HG03342 (cell line): ENCODE results near the gene KIRREL3.

Experiments used
- ATAC-seq: cut with Tn5 transposase; IDR thresholded peaks from one replicate; pipeline ENCODE4 v1.9.1; 2021; ENCODE audit warnings: mild to moderate bottlenecking, moderate library complexity; ENCODE audit not compliant: unreplicated experiment

Gene KIRREL3

GRCh38 chr11:126646701-126647557 lies 353.6 kb downstream of the KIRREL3 start:
- no peak for ATAC-seq

GRCh38 chr11:126645186-126645585 lies 355.4 kb downstream of the KIRREL3 start:
- no peak for ATAC-seq

GRCh38 chr11:126640186-126640585 lies 360.4 kb downstream of the KIRREL3 start:
- no peak for ATAC-seq

GRCh38 chr11:126639692-126640091 lies 360.9 kb downstream of the KIRREL3 start:
- no peak for ATAC-seq

GRCh38 chr11:126638648-126639047 lies 361.9 kb downstream of the KIRREL3 start:
- no peak for ATAC-seq

GRCh38 chr11:126637795-126638175 lies 362.8 kb downstream of the KIRREL3 start:
- no peak for ATAC-seq

GRCh38 chr11:126636911-126637794 lies 363.4 kb downstream of the KIRREL3 start:
- no peak for ATAC-seq

- ATAC-seq, result no peak
Observed at GRCh38 chr11:126635511-126635910, 365.1 kb downstream of the KIRREL3 start.

- no peak for ATAC-seq
Observed at GRCh38 chr11:126634963-126635362, 365.6 kb downstream of the KIRREL3 start.

- no peak for ATAC-seq
Observed at GRCh38 chr11:126633330-126633729, 367.2 kb downstream of the KIRREL3 start.

- no peak for ATAC-seq
Observed at GRCh38 chr11:126630893-126631798, 369.4 kb downstream of the KIRREL3 start.

GRCh38 chr11:126630488-126630887 lies 370.1 kb downstream of the KIRREL3 start:
- no peak for ATAC-seq

GRCh38 chr11:126628790-126629621 lies 371.6 kb downstream of the KIRREL3 start:
- no peak for ATAC-seq

GRCh38 chr11:126628450-126628789 lies 372.1 kb downstream of the KIRREL3 start:
- ATAC-seq, result no peak

- no peak for ATAC-seq
Observed at GRCh38 chr11:126627421-126627820, 373.1 kb downstream of the KIRREL3 start.

GRCh38 chr11:126624506-126624905 lies 376.1 kb downstream of the KIRREL3 start:
- ATAC-seq, result no peak

GRCh38 chr11:126619516-126619915 lies 381.1 kb downstream of the KIRREL3 start:
- ATAC-seq, result no peak

- no peak for ATAC-seq
Observed at GRCh38 chr11:126615845-126616244, 384.7 kb downstream of the KIRREL3 start.

GRCh38 chr11:126613272-126613671 lies 387.3 kb downstream of the KIRREL3 start:
- ATAC-seq, result no peak

- ATAC-seq, result no peak
Observed at GRCh38 chr11:126612671-126613070, 387.9 kb downstream of the KIRREL3 start.
